ENCODE results near the gene RPLP2.

The RPLP2 gene

DNA sequence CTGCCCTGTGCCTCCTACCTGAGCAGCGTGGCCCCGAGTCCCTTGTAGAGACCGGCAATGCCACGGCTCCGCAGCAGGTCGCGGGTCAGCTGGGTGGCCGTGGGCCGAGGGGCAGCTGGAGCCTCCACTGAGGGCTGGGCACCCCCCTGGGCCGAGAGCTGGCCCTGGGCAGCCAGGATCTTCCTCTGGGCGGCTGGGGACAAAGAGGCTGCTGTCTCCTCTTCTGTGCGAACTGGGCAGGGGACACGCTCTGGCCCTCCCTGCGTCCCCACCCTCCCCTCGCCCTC, 17.3 kb upstream of the RPLP2 start:
- H2AFZ ChIP-seq (ENCODE audit: low read depth, low read length), result no peak overlapping the region
- no peak overlapping the region for H3K27ac ChIP-seq (ENCODE audit: low read length)
- H3K9ac ChIP-seq (ENCODE audit: low read depth, low read length), result no peak overlapping the region
- H3K27me3 ChIP-seq (ENCODE audit: insufficient read depth, low read length, poor library complexity), result no peaks in the 10 kb centered on the region
- no peak overlapping the region for H3K4me2 ChIP-seq (ENCODE audit: insufficient read depth, low read length)
- no peaks in the 10 kb centered on the region for H3K9me3 ChIP-seq (ENCODE audit: insufficient read depth, low read length, severe bottlenecking)
- DNase-seq (no peak), ATAC-seq (ENCODE audit: insufficient read depth, low read depth) (no peak)
- H3K4me1 ChIP-seq (ENCODE audit: insufficient read depth, low read length), result peaks cover 27% of the 10 kb centered on the region
- H4K20me1 ChIP-seq (ENCODE audit: insufficient read depth, low read length), result peaks cover 39% of the 10 kb centered on the region
- TF ChIP-seq EZH2 (IDR thresholded peaks at IDR 0.05; ENCODE audit: borderline replicate concordance, low read depth, low read length, severe bottlenecking), result no peak
- TF ChIP-seq, protein P1, sequence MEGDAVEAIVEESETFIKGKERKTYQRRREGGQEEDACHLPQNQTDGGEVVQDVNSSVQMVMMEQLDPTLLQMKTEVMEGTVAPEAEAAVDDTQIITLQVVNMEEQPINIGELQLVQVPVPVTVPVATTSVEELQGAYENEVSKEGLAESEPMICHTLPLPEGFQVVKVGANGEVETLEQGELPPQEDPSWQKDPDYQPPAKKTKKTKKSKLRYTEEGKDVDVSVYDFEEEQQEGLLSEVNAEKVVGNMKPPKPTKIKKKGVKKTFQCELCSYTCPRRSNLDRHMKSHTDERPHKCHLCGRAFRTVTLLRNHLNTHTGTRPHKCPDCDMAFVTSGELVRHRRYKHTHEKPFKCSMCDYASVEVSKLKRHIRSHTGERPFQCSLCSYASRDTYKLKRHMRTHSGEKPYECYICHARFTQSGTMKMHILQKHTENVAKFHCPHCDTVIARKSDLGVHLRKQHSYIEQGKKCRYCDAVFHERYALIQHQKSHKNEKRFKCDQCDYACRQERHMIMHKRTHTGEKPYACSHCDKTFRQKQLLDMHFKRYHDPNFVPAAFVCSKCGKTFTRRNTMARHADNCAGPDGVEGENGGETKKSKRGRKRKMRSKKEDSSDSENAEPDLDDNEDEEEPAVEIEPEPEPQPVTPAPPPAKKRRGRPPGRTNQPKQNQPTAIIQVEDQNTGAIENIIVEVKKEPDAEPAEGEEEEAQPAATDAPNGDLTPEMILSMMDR (IDR thresholded peaks at IDR 0.05; ENCODE audit: borderline replicate concordance, extremely low read depth, low read length, poor library complexity, severe bottlenecking), result no peak
- peaks cover 17% of the 10 kb centered on the region for H3K79me2 ChIP-seq (ENCODE audit: insufficient read depth, low read length)
- no peak overlapping the region for H3K4me3 ChIP-seq (ENCODE audit: low read depth in 1 of 2, low read length in 2 of 2)
- H3K36me3 ChIP-seq (ENCODE audit: insufficient read depth, low read length), result peaks cover 29% of the 10 kb centered on the region

GRCh38 chr11:792873-793272, 16.9 kb upstream of the RPLP2 start:
- Histone ChIP-seq H3K36me3 (ENCODE audit: insufficient read depth, low read length) (peaks cover 29% of the 10 kb centered on the region), H3K4me2 (ENCODE audit: insufficient read depth, low read length) (no peak overlapping the region), H2AFZ (ENCODE audit: low read depth, low read length) (no peak overlapping the region), H3K9me3 (ENCODE audit: insufficient read depth, low read length, severe bottlenecking) (no peaks in the 10 kb centered on the region), H3K4me1 (ENCODE audit: insufficient read depth, low read length) (peaks cover 31% of the 10 kb centered on the region), H3K4me3 (ENCODE audit: low read depth in 1 of 2, low read length in 2 of 2) (no peak overlapping the region), H4K20me1 (ENCODE audit: insufficient read depth, low read length) (peaks cover 39% of the 10 kb centered on the region), H3K79me2 (ENCODE audit: insufficient read depth, low read length) (peaks cover 20% of the 10 kb centered on the region), H3K27ac (ENCODE audit: low read length) (no peak overlapping the region), H3K9ac (ENCODE audit: low read depth, low read length) (no peak overlapping the region), H3K27me3 (ENCODE audit: insufficient read depth, low read length, poor library complexity) (no peaks in the 10 kb centered on the region)
- ATAC-seq (ENCODE audit: insufficient read depth, low read depth) (no peak), DNase-seq (no peak)
- TF ChIP-seq, protein P1 (IDR thresholded peaks at IDR 0.05; ENCODE audit: borderline replicate concordance, extremely low read depth, low read length, poor library complexity, severe bottlenecking), result no peak
- TF ChIP-seq EZH2 (IDR thresholded peaks at IDR 0.05; ENCODE audit: borderline replicate concordance, low read depth, low read length, severe bottlenecking), result no peak

- TF ChIP-seq, protein P1 (IDR thresholded peaks at IDR 0.05; ENCODE audit: borderline replicate concordance, extremely low read depth, low read length, poor library complexity, severe bottlenecking), result no peak
- no peak for TF ChIP-seq EZH2 (IDR thresholded peaks at IDR 0.05; ENCODE audit: borderline replicate concordance, low read depth, low read length, severe bottlenecking)
- Histone ChIP-seq H2AFZ (ENCODE audit: low read depth, low read length) (no peak overlapping the region), H3K9me3 (ENCODE audit: insufficient read depth, low read length, severe bottlenecking) (no peaks in the 10 kb centered on the region), H3K4me1 (ENCODE audit: insufficient read depth, low read length) (peaks cover 36% of the 10 kb centered on the region), H3K4me3 (ENCODE audit: low read depth in 1 of 2, low read length in 2 of 2) (no peak overlapping the region), H3K4me2 (ENCODE audit: insufficient read depth, low read length) (no peak overlapping the region), H4K20me1 (ENCODE audit: insufficient read depth, low read length) (peaks cover 43% of the 10 kb centered on the region), H3K9ac (ENCODE audit: low read depth, low read length) (no peak overlapping the region), H3K36me3 (ENCODE audit: insufficient read depth, low read length) (peaks cover 29% of the 10 kb centered on the region), H3K27me3 (ENCODE audit: insufficient read depth, low read length, poor library complexity) (no peaks in the 10 kb centered on the region), H3K27ac (ENCODE audit: low read length) (no peak overlapping the region), H3K79me2 (ENCODE audit: insufficient read depth, low read length) (peaks cover 20% of the 10 kb centered on the region)
- ATAC-seq (ENCODE audit: insufficient read depth, low read depth) (no peak), DNase-seq (no peak)
These were observed 16.2 kb upstream of the RPLP2 start for GRCh38 chr11:793556-793955.

All from DND-41 (cell line).